ENCODE data around the gene C11orf68.

The C11orf68 gene

GRCh38 chr11:65944767-65945166 is 25.9 kb upstream of the C11orf68 start:
- no peak for DNase-seq (ENCODE audit: low read depth in 1 of 2, low spot score in 1 of 2)

GRCh38 chr11:65944191-65944590 is 25.3 kb upstream of the C11orf68 start:
- DNase-seq (ENCODE audit: low read depth in 1 of 2, low spot score in 1 of 2) = no peak

- DNase-seq (ENCODE audit: low read depth in 1 of 2, low spot score in 1 of 2) = no peak
Measured at GRCh38 chr11:65942531-65942930, 23.7 kb upstream of the C11orf68 start.

DNA sequence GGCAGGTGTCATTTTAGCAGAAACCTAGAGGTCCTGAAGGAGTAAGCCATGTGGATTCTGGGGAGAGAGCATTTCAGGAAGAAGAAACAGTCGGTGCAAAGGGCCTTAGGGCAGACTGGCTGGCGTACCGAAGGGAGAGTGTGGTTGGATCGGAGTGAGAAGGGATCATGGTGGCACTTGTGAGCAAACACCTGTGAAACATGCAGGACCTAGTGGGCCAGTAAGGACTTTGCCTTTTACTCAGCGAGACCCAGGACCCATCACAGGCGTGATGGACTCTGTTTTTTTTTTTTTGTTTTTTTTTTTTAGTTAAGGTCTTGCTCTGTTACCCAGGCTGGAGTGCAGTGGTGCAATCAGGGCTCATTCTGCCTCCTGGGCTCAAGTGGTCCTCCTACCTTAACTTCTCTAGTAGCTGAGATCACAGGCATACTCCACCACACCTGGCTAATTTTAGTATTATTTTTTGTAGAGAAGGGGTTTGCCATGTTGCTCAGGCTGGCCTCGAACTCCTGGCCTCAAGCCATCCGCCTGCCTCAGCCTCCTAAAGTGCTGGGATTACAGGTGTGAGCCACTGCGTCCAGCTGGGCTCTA is 23.0 kb upstream of the C11orf68 start:
- DNase-seq (ENCODE audit: low read depth in 1 of 2, low spot score in 1 of 2) = no peak

- no peak for DNase-seq (ENCODE audit: low read depth in 1 of 2, low spot score in 1 of 2)
Measured at GRCh38 chr11:65937766-65938165, 18.9 kb upstream of the C11orf68 start.

GRCh38 chr11:65934014-65934413 is 15.2 kb upstream of the C11orf68 start:
- no peak for DNase-seq (ENCODE audit: low read depth in 1 of 2, low spot score in 1 of 2)

- no peak for DNase-seq (ENCODE audit: low read depth in 1 of 2, low spot score in 1 of 2)
Measured at GRCh38 chr11:65932558-65932919, 13.7 kb upstream of the C11orf68 start.

GRCh38 chr11:65931773-65932557 is 13.1 kb upstream of the C11orf68 start:
- no peak for DNase-seq (ENCODE audit: low read depth in 1 of 2, low spot score in 1 of 2)

GRCh38 chr11:65928667-65929066 is 9.8 kb upstream of the C11orf68 start:
- no peak for DNase-seq (ENCODE audit: low read depth in 1 of 2, low spot score in 1 of 2)

DNA sequence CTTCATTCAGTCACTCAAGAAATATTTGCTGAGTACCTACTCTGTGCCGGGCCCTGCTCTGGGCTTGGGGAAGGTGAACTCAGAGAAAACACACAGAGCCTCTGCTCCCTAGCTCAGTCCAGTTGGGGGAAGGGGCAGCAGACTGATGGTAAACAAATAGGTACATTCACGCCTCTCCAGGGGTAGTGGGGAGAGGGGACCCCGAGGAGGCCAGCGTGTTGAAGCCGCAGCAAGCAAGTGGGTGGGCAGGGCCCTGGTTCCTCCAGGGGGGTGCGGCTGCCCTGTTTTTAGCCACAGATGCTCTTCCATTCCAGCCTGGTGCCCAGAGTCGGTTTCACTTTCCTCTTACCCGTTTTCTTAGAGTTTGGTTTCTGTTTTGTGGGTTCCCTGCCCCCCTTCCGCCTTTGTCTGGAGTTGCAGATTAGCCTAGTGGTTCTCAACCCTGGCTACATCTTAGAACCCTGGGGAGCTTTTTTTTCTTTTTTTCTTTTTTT is 9.1 kb upstream of the C11orf68 start:
- DNase-seq (ENCODE audit: low read depth in 1 of 2, low spot score in 1 of 2) = peak; percentile 31 to 65

DNA sequence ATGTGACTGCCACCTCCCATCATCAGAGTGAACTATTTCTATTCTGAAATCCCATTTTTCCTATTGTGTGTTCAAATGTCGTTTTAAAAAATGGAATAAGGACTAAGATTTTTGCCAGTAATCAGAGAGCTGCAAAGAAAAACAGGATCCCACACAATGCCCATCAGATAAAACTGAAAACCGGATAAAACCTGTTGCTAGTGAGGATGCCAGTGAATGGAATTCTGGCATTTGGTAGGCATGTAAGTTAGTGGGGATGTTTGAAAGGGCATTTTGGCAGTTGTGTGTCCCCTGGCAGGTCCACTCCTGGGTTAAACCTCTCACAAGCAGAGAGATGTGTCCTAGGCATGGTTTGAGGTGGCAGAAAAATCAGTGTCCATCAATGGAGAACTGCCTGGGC is 6.5 kb upstream of the C11orf68 start:
- no peak for DNase-seq (ENCODE audit: low read depth in 1 of 2, low spot score in 1 of 2)

DNA sequence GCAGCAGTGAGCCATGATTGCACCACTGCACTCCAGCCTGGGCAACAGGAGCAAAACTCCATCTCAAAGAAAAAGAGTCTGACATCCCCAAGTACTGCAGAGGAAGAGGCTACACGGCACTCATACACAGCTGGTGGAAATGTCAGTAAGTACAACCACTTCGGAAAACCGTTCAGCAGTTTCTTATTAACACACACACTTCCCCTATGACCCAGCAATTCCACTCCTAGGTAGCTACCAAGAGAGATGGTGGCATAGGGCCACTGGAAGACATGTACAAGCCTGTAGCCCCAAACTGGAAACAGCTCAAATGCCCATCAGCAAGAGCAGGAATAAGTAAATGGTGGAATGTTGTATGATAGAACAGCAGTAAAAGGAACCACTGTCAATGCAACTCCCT is 3.7 kb upstream of the C11orf68 start:
- DNase-seq (ENCODE audit: low read depth in 1 of 2, low spot score in 1 of 2) = no peak

DNA sequence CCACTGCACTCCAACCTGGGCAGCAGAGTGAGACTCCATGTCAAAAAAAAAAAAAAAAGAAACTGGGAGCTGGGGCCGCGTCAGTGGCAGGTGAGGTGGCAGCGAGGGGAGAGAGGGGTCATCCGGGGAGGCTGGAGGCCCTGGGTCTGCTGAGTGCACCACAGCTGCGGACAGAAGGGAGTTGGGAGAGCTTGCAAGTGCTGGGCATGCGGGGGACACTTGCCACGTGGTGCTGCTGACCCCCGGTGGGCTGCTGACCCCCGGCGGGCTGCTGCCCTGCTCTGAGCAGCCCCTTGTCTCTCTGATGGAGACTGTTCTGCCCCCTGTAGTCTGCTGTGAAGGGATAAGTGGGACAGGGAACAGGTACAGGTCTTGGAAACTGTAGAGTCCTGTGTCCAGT is 3.0 kb upstream of the C11orf68 start:
- DNase-seq (ENCODE audit: low read depth in 1 of 2, low spot score in 1 of 2) = no peak

- DNase-seq (ENCODE audit: low read depth in 1 of 2, low spot score in 1 of 2) = no peak
Measured at GRCh38 chr11:65921033-65921555, 2.2 kb upstream of the C11orf68 start.

- DNase-seq (ENCODE audit: low read depth in 1 of 2, low spot score in 1 of 2) = no peak
Measured at GRCh38 chr11:65920372-65920802, 1.5 kb upstream of the C11orf68 start.

DNA sequence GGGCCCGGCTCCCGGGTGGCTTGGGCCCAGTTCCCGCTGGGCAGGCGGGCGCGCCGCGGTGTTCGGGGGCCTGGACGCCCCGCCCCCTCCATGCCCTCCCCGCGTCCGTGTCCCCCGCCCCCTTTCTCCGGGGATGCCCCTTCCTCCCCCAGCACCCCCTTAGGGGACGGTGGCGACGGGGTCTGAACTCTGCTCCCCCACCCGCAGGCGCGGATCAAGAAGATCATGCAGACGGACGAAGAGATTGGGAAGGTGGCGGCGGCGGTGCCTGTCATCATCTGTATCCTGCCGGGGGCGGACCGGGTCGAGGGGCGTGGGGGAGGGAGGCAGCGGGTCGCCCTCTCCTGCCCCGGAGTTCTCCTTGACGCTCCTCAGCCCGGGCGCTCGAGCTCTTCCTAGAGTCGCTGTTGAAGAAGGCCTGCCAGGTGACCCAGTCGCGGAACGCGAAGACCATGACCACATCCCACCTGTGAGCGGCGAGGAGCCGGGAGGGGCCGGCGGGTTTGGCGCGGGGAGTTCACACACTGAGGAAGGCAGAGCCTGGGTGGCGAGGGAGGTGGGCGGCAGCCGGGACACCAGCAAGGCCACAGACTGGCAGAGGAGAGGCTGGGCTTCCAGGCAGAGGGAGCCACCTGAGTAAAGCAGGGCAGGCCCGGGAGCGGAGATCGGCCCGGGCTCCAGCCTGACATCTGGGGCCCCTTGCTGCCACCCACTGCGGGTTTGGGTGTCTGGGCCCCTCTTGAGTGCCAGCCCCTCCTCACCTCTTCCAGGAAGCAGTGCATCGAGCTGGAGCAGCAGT is 910 bp upstream of the C11orf68 start:
- DNase-seq (ENCODE audit: low read depth in 1 of 2, low spot score in 1 of 2) = peak in 1 of 2 donors; percentile 37

DNA sequence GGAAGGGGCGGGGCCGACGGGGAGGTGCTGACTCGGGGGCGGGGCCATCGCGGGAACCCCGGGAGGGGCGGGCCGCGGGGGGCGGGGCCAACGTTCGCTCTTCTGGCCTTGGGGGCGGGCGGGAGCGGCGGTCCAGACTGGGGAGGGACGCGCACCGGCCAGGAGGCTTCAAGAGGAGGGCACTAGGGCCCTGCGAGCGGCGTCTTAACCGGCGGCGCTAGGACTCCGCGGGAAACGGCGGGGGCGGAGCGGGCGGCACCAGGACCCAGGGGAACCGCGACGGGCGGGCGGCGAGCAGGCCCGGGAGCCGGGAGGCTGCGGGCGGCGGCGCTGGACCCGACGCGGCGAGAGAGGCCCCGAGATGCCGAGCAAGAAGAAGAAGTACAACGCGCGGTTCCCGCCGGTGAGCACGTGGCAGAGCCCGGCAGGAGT is 295 bp upstream of the C11orf68 start, which contains the start of gene DRAP1:
TSS of gene DRAP1 (plus strand) at position 286 of the 432 bp plus-strand sequence. CDS start at position 362, 76 bp downstream.
- peak; percentile 98 to 99 for DNase-seq (ENCODE audit: low read depth in 1 of 2, low spot score in 1 of 2)

DNA sequence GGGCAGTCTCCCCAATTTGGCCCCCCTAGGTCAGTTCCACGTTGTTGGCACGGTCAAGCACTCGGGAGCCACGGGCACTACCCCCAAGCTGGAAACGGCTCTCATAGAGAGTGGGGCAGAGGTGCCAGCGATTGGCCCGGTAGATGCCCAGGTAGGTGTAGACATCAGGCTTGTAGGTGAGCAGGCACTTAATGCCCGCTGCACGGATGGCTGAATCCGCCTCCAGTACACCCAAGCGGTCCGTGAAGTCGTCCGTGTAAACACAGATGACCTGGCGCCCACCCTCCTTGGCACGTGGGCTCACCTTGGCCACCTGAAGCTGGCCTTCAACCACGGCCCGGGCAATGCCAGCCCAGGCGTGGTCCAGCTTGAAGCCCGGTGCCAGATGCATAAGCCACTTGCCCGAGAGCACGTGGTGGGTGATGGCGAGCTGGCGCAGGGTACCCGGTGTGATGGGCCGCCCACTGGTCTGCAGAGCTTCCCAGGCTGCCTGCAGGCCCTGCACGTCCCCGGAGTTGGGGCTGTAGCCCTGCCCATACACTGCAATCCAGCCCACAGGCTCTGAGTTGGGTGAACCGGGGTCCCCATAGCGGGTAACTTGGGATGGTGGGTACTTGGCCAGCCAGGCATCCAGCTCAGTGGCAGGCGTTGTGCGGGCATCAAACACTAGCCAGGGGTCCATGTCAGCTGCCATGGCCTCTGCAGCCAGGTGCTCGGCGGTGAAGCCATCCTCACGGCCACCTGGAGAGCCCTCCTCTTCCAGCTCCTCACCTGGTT is 1.2 kb downstream of the C11orf68 start:
- DNase-seq (ENCODE audit: low read depth in 1 of 2, low spot score in 1 of 2) = no peak

GRCh38 chr11:65917077-65917433 is 1.8 kb downstream of the C11orf68 start:
- DNase-seq (ENCODE audit: low read depth in 1 of 2, low spot score in 1 of 2) = no peak

DNA sequence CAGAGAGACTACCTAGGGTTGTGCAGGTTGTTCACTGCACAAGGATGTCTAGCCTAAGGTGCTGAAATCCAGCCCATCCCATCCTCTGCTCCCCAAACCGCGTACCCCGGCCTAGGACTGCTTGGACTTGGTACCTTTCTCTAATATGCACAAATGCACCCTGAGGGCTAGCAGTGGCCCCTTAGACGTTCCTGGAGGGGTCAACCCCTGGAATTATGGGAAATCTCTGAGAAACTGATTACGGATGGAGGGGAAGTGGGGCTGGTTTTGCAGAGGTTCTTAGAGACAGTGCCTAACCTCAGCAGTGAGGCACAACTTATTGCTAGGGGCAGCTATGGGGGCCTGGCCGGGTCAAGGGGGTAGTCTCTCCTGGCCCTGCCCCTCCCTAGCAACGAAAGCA is 2.5 kb downstream of the C11orf68 start:
- DNase-seq (ENCODE audit: low read depth in 1 of 2, low spot score in 1 of 2) = no peak

- no peak for DNase-seq (ENCODE audit: low read depth in 1 of 2, low spot score in 1 of 2)
Measured at GRCh38 chr11:65915821-65916251, 3.0 kb downstream of the C11orf68 start.

Data from activated CD4-positive, alpha-beta T cell treated with anti-CD3 and anti-CD28 coated beads, Interleukin-2, amount 50 U/mL, for 24 hours (primary cell).